ENCODE results near the gene RNF224.

The RNF224 gene

DNA sequence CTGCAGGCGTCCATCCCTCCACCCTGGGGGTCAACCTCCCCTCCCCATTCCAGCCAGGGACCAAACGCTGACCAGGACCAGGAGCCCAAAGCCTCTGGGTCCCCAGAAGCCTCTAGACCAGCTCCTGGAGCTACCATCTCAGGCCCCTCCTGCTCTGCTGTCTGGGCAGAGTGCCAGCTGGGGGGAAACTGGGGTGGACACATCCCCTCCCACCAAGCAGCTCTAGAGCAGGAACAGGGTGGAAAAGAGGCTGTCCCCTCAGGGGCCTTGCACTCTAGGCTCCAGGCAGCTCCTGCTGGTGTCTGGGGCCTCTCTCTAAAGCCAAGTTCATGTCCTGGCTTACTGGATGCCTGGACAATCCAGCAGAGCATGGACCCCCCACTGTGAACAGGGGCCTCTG, 34.4 kb upstream of the RNF224 start:
- FAIRE-seq: no peak

DNA sequence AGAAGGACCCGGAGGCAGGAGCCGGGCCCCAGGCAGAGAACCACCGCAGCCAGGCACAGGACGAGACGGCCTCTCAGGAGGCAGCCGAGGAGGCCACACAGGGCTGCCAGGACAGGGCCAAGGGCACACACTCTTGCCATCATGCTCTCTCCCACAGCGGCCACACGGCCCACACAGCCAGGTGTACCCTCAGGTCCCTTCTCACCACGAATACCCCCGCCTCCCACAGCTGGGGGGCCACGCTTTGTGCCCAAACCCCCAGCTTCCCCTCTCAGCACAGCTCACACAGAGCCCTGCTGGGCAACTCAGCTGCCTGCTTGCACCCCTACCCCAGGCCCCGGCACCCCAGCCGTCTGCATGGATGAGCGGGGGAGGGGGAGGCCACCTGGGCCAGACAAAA, 33.5 kb upstream of the RNF224 start:
- FAIRE-seq: no peak

GRCh38 chr9:137194388-137194787, 32.9 kb upstream of the RNF224 start:
- no peak for FAIRE-seq

DNA sequence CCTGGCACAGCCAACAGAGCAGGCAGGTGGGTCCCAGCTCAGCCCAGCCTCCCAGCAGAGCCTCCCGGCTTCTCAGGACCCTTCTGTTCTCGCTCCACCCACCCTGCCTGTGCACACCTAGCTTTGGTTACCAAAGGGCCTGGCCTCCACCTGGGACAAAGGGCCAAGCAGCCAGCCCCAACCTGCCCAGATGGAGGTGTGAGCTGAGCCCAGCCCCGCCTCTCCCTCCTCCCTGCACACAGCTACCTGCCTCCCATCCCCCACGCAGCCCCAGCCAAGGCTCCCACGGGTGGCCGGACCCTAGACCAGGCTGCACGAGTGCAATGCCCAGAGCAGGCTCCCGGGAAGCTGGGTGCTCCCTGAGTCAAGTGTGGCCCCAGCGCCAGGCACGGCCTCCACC, 32.4 kb upstream of the RNF224 start:
- FAIRE-seq: no peak

DNA sequence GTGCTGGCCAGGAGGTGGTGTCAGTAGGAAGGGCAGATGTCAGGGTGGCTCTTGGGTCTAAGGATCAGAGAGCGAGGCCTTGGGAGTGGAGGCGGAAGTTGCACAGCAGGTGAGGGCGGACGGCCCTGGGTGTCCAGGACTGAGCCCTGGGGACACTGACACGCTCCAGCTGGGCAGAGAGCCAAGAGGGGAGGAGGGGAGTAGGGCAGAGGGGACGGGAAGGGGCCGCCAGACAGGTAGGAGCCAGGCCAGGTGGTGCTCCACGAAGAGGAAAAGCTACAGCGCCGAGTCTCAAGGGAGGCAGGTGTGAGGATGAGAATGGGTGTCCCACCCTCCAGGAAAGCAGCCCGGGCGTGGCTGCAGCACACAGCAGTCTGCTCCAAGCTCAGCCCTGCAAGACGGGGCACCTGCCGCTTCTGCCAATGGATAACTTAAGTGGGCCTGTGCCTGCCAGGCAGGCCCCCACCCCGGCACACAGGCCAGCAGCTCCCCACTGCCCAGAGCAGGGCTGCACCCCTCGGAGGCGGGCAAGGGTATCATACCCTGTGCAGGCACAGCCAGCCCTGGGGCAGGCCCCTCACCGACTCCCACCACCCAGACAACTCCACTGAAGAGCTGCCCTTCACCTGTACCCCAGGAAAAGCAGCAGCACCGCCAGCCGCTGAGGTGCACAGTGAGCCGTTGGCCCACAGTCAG, 31.6 kb upstream of the RNF224 start:
- FAIRE-seq: no peak

GRCh38 chr9:137198051-137198901, 29.0 kb upstream of the RNF224 start:
- no peak for FAIRE-seq

- no peak for FAIRE-seq
Measured at GRCh38 chr9:137198902-137199283, 28.4 kb upstream of the RNF224 start.

DNA sequence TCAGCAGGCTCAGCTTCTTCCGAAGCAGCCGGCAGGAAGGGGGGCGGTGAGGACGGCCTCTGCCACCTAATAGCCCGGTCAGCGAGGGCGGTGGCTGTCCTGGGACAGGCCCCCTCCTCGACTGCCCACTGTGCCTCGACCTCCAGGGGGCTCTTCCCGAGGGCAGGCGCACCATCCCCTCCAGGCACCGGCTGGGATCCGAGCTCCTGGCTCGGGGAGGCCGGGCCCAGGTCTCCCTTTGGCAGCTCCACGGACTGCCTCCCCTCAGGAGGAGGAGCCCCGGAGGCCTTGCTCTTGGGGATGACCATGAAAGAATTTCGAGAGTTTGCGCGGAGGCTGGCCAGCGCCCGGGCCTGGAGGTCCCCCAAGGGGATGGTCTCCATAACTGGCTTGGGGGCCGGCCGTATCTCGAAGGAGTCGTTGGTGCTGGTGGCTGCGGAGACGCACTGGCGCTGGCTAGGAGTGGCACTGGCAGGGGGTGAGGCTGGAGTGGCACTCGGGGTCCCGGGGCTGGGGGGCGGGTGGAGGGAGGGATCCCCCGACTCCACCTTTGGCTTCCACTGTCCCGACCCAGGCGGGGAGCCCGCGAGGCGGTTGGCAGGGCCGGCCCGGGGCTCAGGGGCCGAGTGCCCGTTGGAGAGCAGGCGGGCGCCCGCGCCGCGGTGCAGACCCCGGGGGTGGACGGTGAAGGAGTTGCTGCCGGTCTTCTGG, 27.7 kb upstream of the RNF224 start:
- no peak for FAIRE-seq

DNA sequence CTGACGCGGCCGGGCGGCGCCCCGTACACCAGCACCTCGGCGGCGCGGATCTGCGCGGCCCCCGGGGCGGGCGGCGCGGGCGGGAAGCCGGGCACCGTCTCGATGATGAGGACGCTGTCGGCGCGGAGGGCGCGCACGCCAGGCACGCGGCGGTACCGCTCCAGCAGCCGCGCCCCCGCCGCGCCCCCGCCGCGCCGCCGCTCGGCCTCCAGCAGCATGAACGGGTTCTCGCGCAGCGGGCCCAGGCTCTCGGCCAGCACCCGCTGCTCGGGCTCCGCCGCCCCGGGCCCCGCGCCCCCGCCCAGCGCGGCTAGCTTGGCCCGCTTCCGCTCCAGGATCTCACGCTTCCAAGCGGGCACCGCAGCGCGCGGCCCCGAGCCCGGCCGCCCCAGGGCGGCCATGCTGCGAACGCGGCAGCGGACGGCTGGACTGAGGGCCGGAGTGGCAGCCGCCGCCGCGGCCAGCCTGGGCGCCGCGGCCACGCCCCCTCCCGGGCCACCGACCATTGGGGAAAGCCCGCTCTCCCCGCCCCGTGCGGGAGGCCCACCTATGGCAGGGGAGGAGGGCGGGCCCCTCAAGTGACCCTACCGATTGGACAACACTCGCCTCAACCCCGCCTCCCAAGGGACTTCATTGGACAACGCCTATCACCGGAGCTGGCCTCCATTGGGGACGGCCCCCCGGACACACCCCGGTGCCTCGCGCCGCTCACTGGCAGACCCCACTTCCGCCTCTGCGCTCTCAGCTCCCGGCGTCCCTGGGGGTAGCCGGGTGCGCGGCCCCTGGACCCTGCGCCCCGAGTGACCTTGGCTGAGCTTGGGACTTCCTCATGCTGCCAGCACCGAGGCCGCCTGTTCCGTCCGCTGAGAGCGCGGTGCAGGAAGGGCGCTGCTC, 26.7 kb upstream of the RNF224 start, which contains the start of gene TPRN:
Gene TPRN (minus strand): TSS at position 431 of the 894 bp plus-strand sequence. CDS start 30 bp downstream, at position 401.
- FAIRE-seq: peak; percentile 96

DNA sequence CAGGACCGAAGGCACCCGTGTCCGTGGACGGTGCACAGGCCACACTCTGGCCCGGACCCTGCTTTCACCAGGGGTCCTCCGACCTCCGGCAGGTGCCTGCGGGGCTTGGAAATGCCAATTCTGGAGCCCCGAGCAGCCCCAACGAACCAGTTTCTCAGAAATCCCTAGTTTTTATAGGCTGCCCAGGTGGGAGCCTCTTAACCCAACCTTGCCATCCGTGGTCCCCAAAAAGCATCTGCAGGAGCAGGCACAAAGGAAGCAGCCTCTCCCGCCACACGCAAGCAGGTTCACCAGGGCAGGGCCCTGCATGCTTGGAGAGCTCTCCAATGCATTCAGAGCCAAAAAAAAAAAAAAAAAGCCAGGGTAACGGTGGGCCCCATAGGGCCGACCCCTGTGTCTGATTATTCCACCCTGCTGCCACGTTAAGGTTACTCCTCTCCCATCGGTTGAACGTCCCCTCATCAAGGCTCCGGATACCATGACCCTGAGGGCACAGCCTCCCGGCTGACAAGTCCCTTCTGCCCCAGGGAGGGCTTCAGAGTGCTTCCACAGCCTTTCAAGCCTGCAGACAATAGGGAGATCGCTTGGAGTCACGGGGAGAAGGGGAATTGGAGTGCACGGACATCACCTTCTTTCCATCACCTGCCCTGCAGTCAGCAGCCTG, 26.0 kb upstream of the RNF224 start:
- FAIRE-seq: no peak

- FAIRE-seq: no peak
Measured at GRCh38 chr9:137202966-137203365, 24.3 kb upstream of the RNF224 start.

GRCh38 chr9:137204731-137205125, 22.6 kb upstream of the RNF224 start:
- no peak for FAIRE-seq

GRCh38 chr9:137205126-137206069, 21.9 kb upstream of the RNF224 start, which contains the start of the genes NDOR1 and TMEM203:
TSS of gene NDOR1 (plus strand) at chr9:137205700. CDS start at chr9:137205778, 78 bp downstream.
TSS of gene TMEM203 (minus strand) at chr9:137205648. CDS start at chr9:137205414, 234 bp downstream.
- FAIRE-seq: no peak

DNA sequence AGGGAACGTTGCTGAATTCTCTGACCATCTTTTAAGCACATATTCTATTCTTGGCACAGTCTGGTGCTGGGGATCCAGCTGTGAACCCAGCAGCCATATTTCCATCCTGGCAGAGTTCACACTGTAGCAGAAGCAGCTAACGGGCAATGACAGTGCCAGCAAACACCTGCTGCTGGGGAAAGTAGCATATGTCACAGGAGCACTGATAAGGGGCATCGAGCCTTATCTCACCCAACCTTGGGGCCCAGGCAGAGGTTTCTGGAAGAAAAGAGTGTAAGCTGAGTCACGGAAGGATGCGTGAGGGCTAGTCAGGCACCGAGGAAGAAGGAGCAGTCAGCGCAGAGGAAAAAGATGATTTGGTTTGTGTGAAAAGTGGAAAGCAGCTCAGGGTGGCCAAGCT, 20.7 kb upstream of the RNF224 start:
- no peak for FAIRE-seq

DNA sequence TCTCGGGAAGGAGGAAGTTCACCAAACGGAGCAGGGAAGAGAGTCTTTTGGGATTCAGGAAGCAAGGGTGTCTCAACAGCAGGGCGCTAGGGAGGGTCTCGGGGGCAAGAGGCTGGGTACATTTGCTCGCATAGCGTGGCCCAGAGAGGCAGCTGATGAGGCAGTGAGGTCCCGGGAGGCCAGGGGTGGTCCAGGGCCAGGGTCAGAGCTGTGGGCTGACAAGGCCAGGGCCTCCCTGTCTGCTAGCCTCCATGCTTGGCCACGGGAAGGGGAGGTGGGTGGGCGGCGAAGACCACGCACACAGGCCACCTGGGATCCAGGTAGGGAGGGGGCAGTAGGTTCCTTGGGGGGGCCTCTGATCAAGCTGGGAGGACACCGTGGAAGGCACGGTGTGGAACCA, 15.8 kb upstream of the RNF224 start:
- FAIRE-seq: no peak

DNA sequence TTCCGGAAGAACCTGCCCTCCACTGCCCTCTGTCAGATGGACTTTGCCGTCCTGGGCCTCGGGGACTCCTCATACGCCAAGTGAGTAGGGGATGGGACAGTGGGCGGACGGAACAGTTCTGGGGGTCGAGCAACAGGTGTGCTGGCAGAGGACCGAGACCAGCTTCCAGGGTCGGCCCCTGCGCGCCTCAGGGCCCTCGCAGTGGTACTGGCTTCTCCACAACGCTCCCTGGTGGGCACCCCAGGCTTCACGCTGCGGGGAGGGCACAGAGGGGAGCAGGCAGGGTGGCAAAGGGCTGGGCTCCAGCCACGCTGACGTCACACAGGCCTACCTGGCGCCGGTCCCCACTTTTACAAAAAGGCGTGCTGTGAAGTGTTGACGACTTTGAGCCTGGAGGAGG, 14.8 kb upstream of the RNF224 start:
- FAIRE-seq: no peak

GRCh38 chr9:137213160-137214060, 13.9 kb upstream of the RNF224 start:
- no peak for FAIRE-seq

GRCh38 chr9:137214620-137215019, 12.7 kb upstream of the RNF224 start:
- no peak for FAIRE-seq

- FAIRE-seq: no peak
Measured at GRCh38 chr9:137215196-137215986, 11.9 kb upstream of the RNF224 start.

Measured in A204.1 (cell line).